ENCODE results near the gene YIPF1.

DNA sequence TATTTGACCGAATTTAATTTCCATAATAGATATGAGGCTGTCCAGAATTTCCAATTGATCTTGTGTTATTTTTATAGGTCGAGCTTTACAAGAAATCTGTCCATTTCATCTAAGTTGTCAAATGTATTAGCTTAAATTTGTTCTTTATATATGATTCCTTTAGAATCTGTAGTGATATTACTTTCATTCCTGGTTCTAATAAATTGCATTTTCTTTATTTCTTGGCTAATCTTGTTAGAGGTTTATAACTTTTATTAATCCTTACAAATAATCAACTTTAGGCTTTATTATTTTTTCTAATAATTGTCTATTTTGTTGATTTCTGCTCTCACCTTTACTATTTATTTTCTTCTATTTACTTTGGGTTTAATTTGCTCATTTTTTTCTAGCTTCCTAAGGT is 41.9 kb upstream of the YIPF1 start:
- no peak for TF ChIP-seq YY1 (IDR thresholded peaks at IDR 0.05; ENCODE audit: low read depth)
- TF ChIP-seq TAF1 (IDR thresholded peaks at IDR 0.05; ENCODE audit: low read depth) = no peak
